SK-N-SH treated with all-trans-retinoic acid at 6 μM for 48 hours (cell line): Measurements from ENCODE around the gene ANO10.

Source experiments
- ATAC-seq: fragments of 200-7000 bp; cut with Tn5 transposase; 3 replicates; pipeline ENCODE4 v1.9.1; 2020; ENCODE audit warnings: mild to moderate bottlenecking, moderate library complexity
- CSDC2 ChIP-seq: fragments of 250-450 bp; sonication (Bioruptor Pico); IDR thresholded peaks from 2 replicates; pipeline ENCODE4 v1.5.0; 2020; ENCODE audit warnings: mild to moderate bottlenecking, moderate library complexity
- ESRRG ChIP-seq: fragments of 250-450 bp; sonication (Bioruptor Pico); IDR thresholded peaks from 2 replicates; pipeline ENCODE4 v1.6.1; 2021; ENCODE audit warnings: mild to moderate bottlenecking
- ISL1 ChIP-seq: fragments of 250-450 bp; sonication (Bioruptor Pico); IDR thresholded peaks from 2 replicates; pipeline ENCODE4 v2.1.2; 2022; ENCODE audit warnings: mild to moderate bottlenecking, moderate library complexity
- OSR1 ChIP-seq: fragments of 250-450 bp; sonication (Bioruptor Pico); IDR thresholded peaks from 2 replicates; pipeline ENCODE4 v1.8.0; 2022; ENCODE audit warnings: moderate library complexity, mild to moderate bottlenecking, inconsistent platforms
- PATZ1 ChIP-seq: fragments of 250-450 bp; sonication (Bioruptor Pico); IDR thresholded peaks from 2 replicates; pipeline ENCODE4 v1.8.0; 2020; ENCODE audit warnings: mild to moderate bottlenecking, moderate library complexity, borderline replicate concordance
- PPARA ChIP-seq: fragments of 250-450 bp; sonication (Bioruptor Pico); IDR thresholded peaks from 2 replicates; pipeline ENCODE4 v1.5.0; 2020; ENCODE audit warnings: mild to moderate bottlenecking, borderline replicate concordance
- RARB ChIP-seq: fragments of 250-450 bp; sonication (Bioruptor Pico); IDR thresholded peaks from 2 replicates; pipeline ENCODE4 v1.8.0; 2021; ENCODE audit warnings: mild to moderate bottlenecking, moderate library complexity
- SNAI2 ChIP-seq: fragments of 250-450 bp; sonication (Bioruptor Pico); IDR thresholded peaks from 2 replicates; pipeline ENCODE4 v1.5.0; 2020; ENCODE audit warnings: mild to moderate bottlenecking, moderate library complexity
- TCF4 ChIP-seq: fragments of 250-450 bp; sonication (Bioruptor Pico); IDR thresholded peaks from 2 replicates; pipeline ENCODE4 v1.8.0; 2021; ENCODE audit warnings: mild to moderate bottlenecking, moderate library complexity, borderline replicate concordance
- TOX ChIP-seq: fragments of 250-450 bp; sonication (Bioruptor Pico); IDR thresholded peaks from 2 replicates; pipeline ENCODE4 v1.8.0; 2021; ENCODE audit warnings: mild to moderate bottlenecking, moderate library complexity, borderline replicate concordance
- ZC3H10 ChIP-seq: fragments of 250-450 bp; sonication (Bioruptor Pico); IDR thresholded peaks from 2 replicates; pipeline ENCODE4 v1.5.1; 2021; ENCODE audit warnings: mild to moderate bottlenecking, moderate library complexity
- ZNF565 ChIP-seq: fragments of 450-650 bp; formaldehyde crosslinking; conservative IDR thresholded peaks from 2 replicates; pipeline ENCODE4 v1.5.0; 2020; ENCODE audit warnings: low read depth, mild to moderate bottlenecking, moderate library complexity
- ZNF70 ChIP-seq: fragments of 450-650 bp; formaldehyde crosslinking; IDR thresholded peaks from 2 replicates; pipeline ENCODE4 v1.5.0; 2020; ENCODE audit warnings: mild to moderate bottlenecking, moderate library complexity
- ZNF8 ChIP-seq: fragments of 450-650 bp; formaldehyde crosslinking; IDR thresholded peaks from 2 replicates; pipeline ENCODE4 v1.5.0; 2020; ENCODE audit warnings: mild to moderate bottlenecking, moderate library complexity
- TF ChIP-seq, protein P1 (sequence below): fragments of 250-450 bp; sonication (Bioruptor Pico); IDR thresholded peaks from 2 replicates; pipeline ENCODE4 v1.5.1; 2021; ENCODE audit warnings: mild to moderate bottlenecking, moderate library complexity
- TF ChIP-seq, protein P2 (sequence below): fragments of 250-450 bp; sonication (Bioruptor Pico); IDR thresholded peaks from 2 replicates; pipeline ENCODE4 v1.8.0; 2021; ENCODE audit warnings: low read depth, mild to moderate bottlenecking, moderate library complexity, borderline replicate concordance
- TF ChIP-seq, protein P3 (sequence below): fragments of 250-450 bp; sonication (Bioruptor Pico); IDR thresholded peaks from 2 replicates; pipeline ENCODE4 v1.5.0; 2020; ENCODE audit warnings: mild to moderate bottlenecking, moderate library complexity
- TF ChIP-seq, protein P4 (sequence below): fragments of 250-450 bp; sonication (Bioruptor Pico); IDR thresholded peaks from 2 replicates; pipeline ENCODE4 v1.5.1; 2020; ENCODE audit warnings: low read depth, mild to moderate bottlenecking, moderate library complexity

ANO10 gene

GRCh38 chr3:43400167-43400566, 221.6 kb downstream of the ANO10 start:
- TF ChIP-seq TCF4 (CRISPR knock-in tag) (no peak), ZNF565 (CRISPR knock-in tag) (no peak), OSR1 (CRISPR knock-in tag) (no peak), ISL1 (CRISPR knock-in tag) (no peak), CSDC2 (CRISPR knock-in tag) (no peak), SNAI2 (CRISPR knock-in tag) (no peak), PPARA (CRISPR knock-in tag) (no peak), RARB (CRISPR knock-in tag) (no peak), ZNF70 (CRISPR knock-in tag) (no peak), ESRRG (no peak)
- TF ChIP-seq, protein P1, sequence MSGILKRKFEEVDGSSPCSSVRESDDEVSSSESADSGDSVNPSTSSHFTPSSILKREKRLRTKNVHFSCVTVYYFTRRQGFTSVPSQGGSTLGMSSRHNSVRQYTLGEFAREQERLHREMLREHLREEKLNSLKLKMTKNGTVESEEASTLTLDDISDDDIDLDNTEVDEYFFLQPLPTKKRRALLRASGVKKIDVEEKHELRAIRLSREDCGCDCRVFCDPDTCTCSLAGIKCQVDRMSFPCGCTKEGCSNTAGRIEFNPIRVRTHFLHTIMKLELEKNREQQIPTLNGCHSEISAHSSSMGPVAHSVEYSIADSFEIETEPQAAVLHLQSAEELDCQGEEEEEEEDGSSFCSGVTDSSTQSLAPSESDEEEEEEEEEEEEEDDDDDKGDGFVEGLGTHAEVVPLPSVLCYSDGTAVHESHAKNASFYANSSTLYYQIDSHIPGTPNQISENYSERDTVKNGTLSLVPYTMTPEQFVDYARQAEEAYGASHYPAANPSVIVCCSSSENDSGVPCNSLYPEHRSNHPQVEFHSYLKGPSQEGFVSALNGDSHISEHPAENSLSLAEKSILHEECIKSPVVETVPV (CRISPR knock-in tag), result no peak
- TF ChIP-seq, all 23 proteins: peak for 0
- no peak for ATAC-seq

DNA sequence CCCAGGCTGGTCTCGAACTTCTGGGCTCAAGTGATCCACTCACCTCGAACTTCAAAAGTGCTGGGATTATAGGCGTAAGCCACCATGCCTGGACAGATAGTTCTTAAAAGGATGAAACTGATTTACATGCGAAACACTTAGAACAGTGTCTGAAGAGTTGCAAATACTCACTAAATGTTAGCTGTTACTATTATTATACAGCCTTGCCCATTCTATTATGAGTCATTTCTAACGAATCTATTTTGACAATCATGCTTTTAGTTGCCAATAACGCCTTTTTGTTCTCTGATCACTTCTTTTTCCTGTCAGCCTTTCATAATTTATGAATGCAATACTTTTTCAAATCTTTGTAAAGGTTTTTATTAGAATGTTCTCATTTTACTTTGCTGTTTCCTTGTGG, 222.8 kb downstream of the ANO10 start:
- no peak for ATAC-seq
- TF ChIP-seq ZNF70 (CRISPR knock-in tag) (no peak), PATZ1 (CRISPR knock-in tag) (no peak), TCF4 (CRISPR knock-in tag) (no peak)
- TF ChIP-seq, protein P2, sequence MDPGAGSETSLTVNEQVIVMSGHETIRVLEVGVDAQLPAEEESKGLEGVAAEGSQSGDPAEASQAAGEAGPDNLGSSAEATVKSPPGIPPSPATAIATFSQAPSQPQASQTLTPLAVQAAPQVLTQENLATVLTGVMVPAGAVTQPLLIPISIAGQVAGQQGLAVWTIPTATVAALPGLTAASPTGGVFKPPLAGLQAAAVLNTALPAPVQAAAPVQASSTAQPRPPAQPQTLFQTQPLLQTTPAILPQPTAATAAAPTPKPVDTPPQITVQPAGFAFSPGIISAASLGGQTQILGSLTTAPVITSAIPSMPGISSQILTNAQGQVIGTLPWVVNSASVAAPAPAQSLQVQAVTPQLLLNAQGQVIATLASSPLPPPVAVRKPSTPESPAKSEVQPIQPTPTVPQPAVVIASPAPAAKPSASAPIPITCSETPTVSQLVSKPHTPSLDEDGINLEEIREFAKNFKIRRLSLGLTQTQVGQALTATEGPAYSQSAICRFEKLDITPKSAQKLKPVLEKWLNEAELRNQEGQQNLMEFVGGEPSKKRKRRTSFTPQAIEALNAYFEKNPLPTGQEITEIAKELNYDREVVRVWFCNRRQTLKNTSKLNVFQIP (CRISPR knock-in tag), result no peak

GRCh38 chr3:43394041-43394554, 227.7 kb downstream of the ANO10 start:
- no peak; the same call in 2 of the 3 replicates for ATAC-seq
- TF ChIP-seq TOX (CRISPR knock-in tag), result no peak
- TF ChIP-seq, protein P2 (CRISPR knock-in tag), result no peak
- no peak for TF ChIP-seq RARB (CRISPR knock-in tag)
- TF ChIP-seq ZNF8 (CRISPR knock-in tag), result no peak
- TF ChIP-seq ZNF70 (CRISPR knock-in tag), result no peak
- TF ChIP-seq ISL1 (CRISPR knock-in tag), result no peak
- no peak for TF ChIP-seq ESRRG
- TF ChIP-seq, protein P3, sequence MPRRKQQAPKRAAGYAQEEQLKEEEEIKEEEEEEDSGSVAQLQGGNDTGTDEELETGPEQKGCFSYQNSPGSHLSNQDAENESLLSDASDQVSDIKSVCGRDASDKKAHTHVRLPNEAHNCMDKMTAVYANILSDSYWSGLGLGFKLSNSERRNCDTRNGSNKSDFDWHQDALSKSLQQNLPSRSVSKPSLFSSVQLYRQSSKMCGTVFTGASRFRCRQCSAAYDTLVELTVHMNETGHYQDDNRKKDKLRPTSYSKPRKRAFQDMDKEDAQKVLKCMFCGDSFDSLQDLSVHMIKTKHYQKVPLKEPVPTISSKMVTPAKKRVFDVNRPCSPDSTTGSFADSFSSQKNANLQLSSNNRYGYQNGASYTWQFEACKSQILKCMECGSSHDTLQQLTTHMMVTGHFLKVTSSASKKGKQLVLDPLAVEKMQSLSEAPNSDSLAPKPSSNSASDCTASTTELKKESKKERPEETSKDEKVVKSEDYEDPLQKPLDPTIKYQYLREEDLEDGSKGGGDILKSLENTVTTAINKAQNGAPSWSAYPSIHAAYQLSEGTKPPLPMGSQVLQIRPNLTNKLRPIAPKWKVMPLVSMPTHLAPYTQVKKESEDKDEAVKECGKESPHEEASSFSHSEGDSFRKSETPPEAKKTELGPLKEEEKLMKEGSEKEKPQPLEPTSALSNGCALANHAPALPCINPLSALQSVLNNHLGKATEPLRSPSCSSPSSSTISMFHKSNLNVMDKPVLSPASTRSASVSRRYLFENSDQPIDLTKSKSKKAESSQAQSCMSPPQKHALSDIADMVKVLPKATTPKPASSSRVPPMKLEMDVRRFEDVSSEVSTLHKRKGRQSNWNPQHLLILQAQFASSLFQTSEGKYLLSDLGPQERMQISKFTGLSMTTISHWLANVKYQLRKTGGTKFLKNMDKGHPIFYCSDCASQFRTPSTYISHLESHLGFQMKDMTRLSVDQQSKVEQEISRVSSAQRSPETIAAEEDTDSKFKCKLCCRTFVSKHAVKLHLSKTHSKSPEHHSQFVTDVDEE, result no peak
- TF ChIP-seq ZC3H10 (CRISPR knock-in tag), result no peak
- TF ChIP-seq, protein P4, sequence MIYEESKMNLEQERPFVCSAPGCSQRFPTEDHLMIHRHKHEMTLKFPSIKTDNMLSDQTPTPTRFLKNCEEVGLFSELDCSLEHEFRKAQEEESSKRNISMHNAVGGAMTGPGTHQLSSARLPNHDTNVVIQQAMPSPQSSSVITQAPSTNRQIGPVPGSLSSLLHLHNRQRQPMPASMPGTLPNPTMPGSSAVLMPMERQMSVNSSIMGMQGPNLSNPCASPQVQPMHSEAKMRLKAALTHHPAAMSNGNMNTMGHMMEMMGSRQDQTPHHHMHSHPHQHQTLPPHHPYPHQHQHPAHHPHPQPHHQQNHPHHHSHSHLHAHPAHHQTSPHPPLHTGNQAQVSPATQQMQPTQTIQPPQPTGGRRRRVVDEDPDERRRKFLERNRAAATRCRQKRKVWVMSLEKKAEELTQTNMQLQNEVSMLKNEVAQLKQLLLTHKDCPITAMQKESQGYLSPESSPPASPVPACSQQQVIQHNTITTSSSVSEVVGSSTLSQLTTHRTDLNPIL (CRISPR knock-in tag), result no peak
